DMS153 treated with DMSO at 0.1 percent for 48 hours (cell line): Measurements from ENCODE around the gene MEPE.

Source experiments
- DNase-seq: peaks from one replicate; lab custom pipeline; 2025; ENCODE audit not compliant: unreplicated experiment; lab: John Stamatoyannopoulos, UW

The MEPE gene

GRCh38 chr4:87839592-87839946, 6.8 kb downstream of the MEPE start:
- no peak for DNase-seq

- no peak for DNase-seq
These were observed 7.4 kb downstream of the MEPE start for GRCh38 chr4:87840149-87840548.

- DNase-seq: no peak
These were observed 11.2 kb downstream of the MEPE start for GRCh38 chr4:87843936-87844335.

GRCh38 chr4:87844452-87844851, 11.7 kb downstream of the MEPE start:
- DNase-seq: no peak

- DNase-seq: no peak
These were observed 13.5 kb downstream of the MEPE start for GRCh38 chr4:87846226-87846625.

- peak; percentile 62 for DNase-seq
These were observed 16.0 kb downstream of the MEPE start for GRCh38 chr4:87848622-87849351.

GRCh38 chr4:87849612-87850011, 16.8 kb downstream of the MEPE start:
- no peak for DNase-seq

GRCh38 chr4:87851332-87851731, 18.6 kb downstream of the MEPE start:
- DNase-seq: no peak

- DNase-seq: no peak
These were observed 19.2 kb downstream of the MEPE start for GRCh38 chr4:87851953-87852352.

GRCh38 chr4:87853108-87853507, 20.3 kb downstream of the MEPE start:
- peak; percentile 29 for DNase-seq

- no peak for DNase-seq
These were observed 21.1 kb downstream of the MEPE start for GRCh38 chr4:87853891-87854290.

GRCh38 chr4:87855559-87855958, 22.8 kb downstream of the MEPE start:
- no peak for DNase-seq

- no peak for DNase-seq
These were observed 24.0 kb downstream of the MEPE start for GRCh38 chr4:87856816-87857215.

- DNase-seq: no peak
These were observed 25.0 kb downstream of the MEPE start for GRCh38 chr4:87857789-87858188.

GRCh38 chr4:87862236-87862635, 29.5 kb downstream of the MEPE start:
- DNase-seq: no peak

- no peak for DNase-seq
These were observed 30.7 kb downstream of the MEPE start for GRCh38 chr4:87863486-87863885.

GRCh38 chr4:87864321-87864720, 31.6 kb downstream of the MEPE start:
- DNase-seq: no peak

- no peak for DNase-seq
These were observed 32.5 kb downstream of the MEPE start for GRCh38 chr4:87865288-87865687.

GRCh38 chr4:87865960-87866598, 33.3 kb downstream of the MEPE start:
- no peak for DNase-seq

GRCh38 chr4:87868522-87868921, 35.8 kb downstream of the MEPE start:
- DNase-seq: no peak

GRCh38 chr4:87872028-87872427, 39.3 kb downstream of the MEPE start:
- no peak for DNase-seq

GRCh38 chr4:87875191-87875590, 42.4 kb downstream of the MEPE start:
- DNase-seq: no peak

GRCh38 chr4:87880106-87880505, 47.3 kb downstream of the MEPE start:
- no peak for DNase-seq
